Cardiac muscle cell (in vitro differentiated cells and primary cell): Measurements from ENCODE around the gene MASP2. TPM values are rescaled to one million over a fixed set of nuclear protein-coding genes. Genes with fewer than 3 reads are reported as not detected.

Experiments used
- DNase-seq, 2 donors: peaks; one replicate each; pipeline versions ENCODE4 v3.0.0 to v3.0.0-alpha.2; 2010 to 2017; ENCODE audit warnings: low read depth in 1 of 2, low spot score in 1 of 2
- H3K27ac ChIP-seq: fragments of 200-600 bp; sonication (generic); 2 replicates; pipeline ENCODE4 v1.5.1; 2016
- H3K27me3 ChIP-seq: fragments of 200-600 bp; sonication (generic); 2 replicates; pipeline ENCODE4 v1.6.0; 2016; ENCODE audit warnings: control low read depth
- H3K36me3 ChIP-seq: fragments of 200-600 bp; sonication (generic); 2 replicates; pipeline ENCODE4 v1.5.1; 2016; ENCODE audit warnings: control low read depth
- H3K4me1 ChIP-seq: fragments of 200-600 bp; sonication (generic); 2 replicates; pipeline ENCODE4 v1.8.1; 2017; ENCODE audit warnings: low read depth, mild to moderate bottlenecking, mixed run types
- H3K4me3 ChIP-seq: fragments of 200-600 bp; sonication (generic); 2 replicates; pipeline ENCODE4 v1.5.1; 2016; ENCODE audit warnings: mild to moderate bottlenecking
- H3K9me3 ChIP-seq: fragments of 200-600 bp; sonication (generic); 2 replicates; pipeline ENCODE4 v1.5.1; 2017; ENCODE audit warnings: low read depth, mild to moderate bottlenecking, control low read depth
- polyA plus RNA-seq: library from polyadenylated mRNA; unstranded; fragments of >200 nt; fragmentation: Nextera tagmentation; extraction: Ambion mirVana; gene quantifications from 2 replicates; pipeline ENCODE4 v1.2.1, GENCODE V29; 2016
- total RNA-seq: library from RNA; depleted of rRNA; stranded (reverse); fragments of >200 nt; gene quantifications from 2 replicates; pipeline ENCODE4 v1.2.3, GENCODE V29; 2016
- TF ChIP-seq, protein P1 (sequence below): IDR thresholded peaks from 2 replicates; pipeline ENCODE4 v1.5.1; 2012; ENCODE audit warnings: low read depth, mild to moderate bottlenecking, low read length

MASP2 gene
- total and polyA plus RNA-seq, 2 experiments from 2014 or later = 0.40 TPM; not detected in 1

DNA sequence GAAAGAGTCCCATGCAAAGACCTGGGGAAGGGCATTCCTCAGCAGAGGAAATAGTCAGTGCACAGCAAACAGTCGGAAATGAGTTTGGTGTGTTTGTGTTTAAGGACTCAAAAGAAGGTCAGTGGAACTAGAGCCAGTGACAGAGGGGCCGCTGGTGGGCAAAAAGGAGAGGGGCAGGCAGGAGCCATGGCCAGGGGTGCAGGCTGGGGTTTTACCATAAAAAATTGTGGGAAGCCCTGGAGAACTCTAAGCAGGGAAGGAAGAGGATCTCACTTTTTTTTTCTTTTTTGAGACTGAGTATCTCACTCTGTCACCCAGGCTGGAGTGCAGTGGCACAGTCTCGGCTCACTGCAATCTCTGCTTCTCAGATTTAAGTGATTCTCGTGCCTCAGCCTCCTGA lies 68.3 kb downstream of the MASP2 start:
- TF ChIP-seq, protein P1, sequence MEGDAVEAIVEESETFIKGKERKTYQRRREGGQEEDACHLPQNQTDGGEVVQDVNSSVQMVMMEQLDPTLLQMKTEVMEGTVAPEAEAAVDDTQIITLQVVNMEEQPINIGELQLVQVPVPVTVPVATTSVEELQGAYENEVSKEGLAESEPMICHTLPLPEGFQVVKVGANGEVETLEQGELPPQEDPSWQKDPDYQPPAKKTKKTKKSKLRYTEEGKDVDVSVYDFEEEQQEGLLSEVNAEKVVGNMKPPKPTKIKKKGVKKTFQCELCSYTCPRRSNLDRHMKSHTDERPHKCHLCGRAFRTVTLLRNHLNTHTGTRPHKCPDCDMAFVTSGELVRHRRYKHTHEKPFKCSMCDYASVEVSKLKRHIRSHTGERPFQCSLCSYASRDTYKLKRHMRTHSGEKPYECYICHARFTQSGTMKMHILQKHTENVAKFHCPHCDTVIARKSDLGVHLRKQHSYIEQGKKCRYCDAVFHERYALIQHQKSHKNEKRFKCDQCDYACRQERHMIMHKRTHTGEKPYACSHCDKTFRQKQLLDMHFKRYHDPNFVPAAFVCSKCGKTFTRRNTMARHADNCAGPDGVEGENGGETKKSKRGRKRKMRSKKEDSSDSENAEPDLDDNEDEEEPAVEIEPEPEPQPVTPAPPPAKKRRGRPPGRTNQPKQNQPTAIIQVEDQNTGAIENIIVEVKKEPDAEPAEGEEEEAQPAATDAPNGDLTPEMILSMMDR = no peak
- H3K4me1 ChIP-seq = no peaks in the 10 kb centered on the region
- no peak overlapping the region for H3K27ac ChIP-seq

More for the DNA sequence above, 68.3 kb downstream of the MASP2 start:
- DNase-seq = no peak
- Histone ChIP-seq H3K9me3 (no peaks in the 10 kb centered on the region), H3K36me3 (no peaks in the 10 kb centered on the region), H3K4me3 (no peak overlapping the region), H3K27me3 (no peaks in the 10 kb centered on the region)

Other genes with a start within 250 kb of the MASP2 start
- 67.0 and 102 TPM in 2 replicates for gene TARDBP, start 34.6 kb downstream of the MASP2 start, total RNA-seq
- gene TARDBP, start 34.6 kb downstream of the MASP2 start, polyA plus RNA-seq = 189 and 213 TPM in 2 replicates
- gene SRM, start 12.8 kb upstream of the MASP2 start, total RNA-seq = 48.6 and 62.8 TPM in 2 replicates
- gene SRM, start 12.8 kb upstream of the MASP2 start, polyA plus RNA-seq = 108 and 184 TPM in 2 replicates
- 52.0 and 52.3 TPM in 2 replicates for gene EXOSC10, start 52.6 kb upstream of the MASP2 start, total RNA-seq
- gene EXOSC10, start 52.6 kb upstream of the MASP2 start, polyA plus RNA-seq = 69.3 and 79.0 TPM in 2 replicates
- not detected in 2 replicates for gene ANGPTL7, start 142.1 kb upstream of the MASP2 start, total RNA-seq
- not detected in 2 replicates for gene ANGPTL7, start 142.1 kb upstream of the MASP2 start, polyA plus RNA-seq
- gene MTOR, start 215.3 kb upstream of the MASP2 start, total RNA-seq = 44.9 and 45.7 TPM in 2 replicates
- 19.2 and 21.5 TPM in 2 replicates for gene MTOR, start 215.3 kb upstream of the MASP2 start, polyA plus RNA-seq
- gene UBIAD1, start 226.0 kb upstream of the MASP2 start, total RNA-seq = 8.0 and 18.7 TPM in 2 replicates
- 16.6 and 16.9 TPM in 2 replicates for gene UBIAD1, start 226.0 kb upstream of the MASP2 start, polyA plus RNA-seq